Adrenal gland (tissue), 12 donors: ENCODE data around the gene PTPN22. TPM values are rescaled to one million over a fixed set of nuclear protein-coding genes. Genes with fewer than 3 reads are reported as not detected.

Experiments
- DNase-seq, 7 donors: peaks; one replicate each; pipeline ENCODE4 v3.0.0-alpha.2; 2019 to 2020
- H3K27ac ChIP-seq, 5 donors: fragments of 200-600 bp; sonication (generic) in 4 of 5; 1 replicate in 3 of 5; 2 replicates in 2 of 5; pipeline versions ENCODE4 v1.5.1 to v1.8.0; 2016 to 2020; ENCODE audit warnings: mild to moderate bottlenecking in 1 of 5
- H3K27me3 ChIP-seq: fragments of 200-600 bp; 2 replicates; pipeline ENCODE4 v1.8.0; 2021
- H3K36me3 ChIP-seq, 2 donors: fragments of 200-600 bp; replicated peaks in 1 of 2; 1 replicate in 1 of 2; 2 replicates in 1 of 2; pipeline versions ENCODE4 v1.5.1 to v1.8.0; 2018 to 2022
- H3K4me1 ChIP-seq, 2 donors: fragments of 200-600 bp; replicated peaks in 1 of 2; 1 replicate in 1 of 2; 2 replicates in 1 of 2; pipeline versions ENCODE4 v1.5.1 to v1.8.0; 2018 to 2021
- H3K4me3 ChIP-seq, 4 donors: fragments of 200-600 bp; sonication (generic) in 3 of 4; one replicate each; pipeline ENCODE4 v1.5.1; 2016 to 2018
- H3K9me3 ChIP-seq, 3 donors: fragments of 200-600 bp; sonication (generic) in 1 of 3; replicated peaks in 1 of 3; 1 replicate in 2 of 3; 2 replicates in 1 of 3; pipeline versions ENCODE4 v1.5.1 to v1.8.0; 2016 to 2021
- CTCF ChIP-seq, 6 experiments: fragments of 450-650 bp in 4 of 6; fragments of 200-600 bp in 2 of 6; sonication (generic) in 1 of 6; IDR thresholded peaks; 1 replicate in 5 of 6; 2 replicates in 1 of 6; pipeline versions ENCODE4 v1.5.1 to v1.8.0; 2016 to 2021; ENCODE audit warnings: antibody characterized with exemption in 6 of 6, mild to moderate bottlenecking in 2 of 6, moderate library complexity in 1 of 6
- POLR2A ChIP-seq, 2 donors: fragments of 450-650 bp; IDR thresholded peaks; one replicate each; pipeline ENCODE4 v1.6.1; 2017; ENCODE audit warnings: antibody characterized with exemption in 2 of 2, mild to moderate bottlenecking in 2 of 2, moderate library complexity in 1 of 2
- WGBS, 4 donors: extraction: QIAGEN DNeasy Blood & Tissue Kit in 2 of 4; methylation state at CpG; one replicate each; pipeline versions ENCODE4 v1.1.5 to v1.1.7; 2013 to 2017; 5-methylcytosine and 5-hydroxymethylcytosine counted together
- intact Hi-C, 2 donors: fragments of 100-400 bp; cut with DNase I; formaldehyde crosslinking; loops; one replicate each; pipeline versions ENCODE4 v1.14.1 to v1.15.0; 2022 to 2023
- polyA plus RNA-seq, 3 donors: library from polyadenylated mRNA; stranded (reverse); fragments of 200-250 nt in 2 of 3; fragments of 350-450 nt in 1 of 3; fragmentation: Illumina TruSeq in 1 of 3; extraction: RNeasy Lipid Tissue Mini Kit (QIAGEN cat#74804) in 1 of 3; gene quantifications; one replicate each; pipeline ENCODE4 v1.2.3, GENCODE V29; 2013 to 2014
- total RNA-seq, 9 donors: library from RNA; depleted of rRNA in 4 of 9; stranded (reverse); fragments of >200 nt in 4 of 9; fragments of 120-200 nt in 1 of 9; fragmentation: NEBNext Ultra II Directional in 1 of 9; extraction: Animal tissue kit (Norgen Biotek cat#: 25700) in 1 of 9; gene quantifications; one replicate each; pipeline versions ENCODE4 v1.1.0 to v1.2.4, GENCODE V29; 2013 to 2023
- donor health status: healthy with polysubstance abuse.
- donor health status: Bipolar disorder and iron deficiency.
- donor health status: DM: yes; HTN: yes; CAD: no.
- donor health status: DM: no; HTN: no; CAD: no.
- donor health status: DM: no; HTN: no; CAD: no.
- donor health status: DM: yes; HTN: yes; CAD: no.

PTPN22 gene
- total and polyA plus RNA-seq, 12 donors = 0.28 to 6.2 (median 2.7) TPM

- H3K4me1 ChIP-seq = no peaks in the 10 kb centered on the region
- no peaks in the 10 kb centered on the region for H3K36me3 ChIP-seq
- no peaks in the 10 kb centered on the region for H3K9me3 ChIP-seq
- no peaks in the 10 kb centered on the region for H3K27me3 ChIP-seq
- no peak overlapping the region for H3K27ac ChIP-seq
- WGBS, 4 donors = 89 to 97% (median 89%) methylated on average over 2 of the region's 2 CpGs
- TF ChIP-seq POLR2A (IDR thresholded peaks at IDR 0.05) (no peak), CTCF (IDR thresholded peaks at IDR 0.05) (no peak)
- H3K4me3 ChIP-seq = no peak overlapping the region
- no peak for DNase-seq
- intact Hi-C loops = no loop called here
Observed at GRCh38 chr1:113875714-113876113, 4.2 kb upstream of the PTPN22 start.

DNA sequence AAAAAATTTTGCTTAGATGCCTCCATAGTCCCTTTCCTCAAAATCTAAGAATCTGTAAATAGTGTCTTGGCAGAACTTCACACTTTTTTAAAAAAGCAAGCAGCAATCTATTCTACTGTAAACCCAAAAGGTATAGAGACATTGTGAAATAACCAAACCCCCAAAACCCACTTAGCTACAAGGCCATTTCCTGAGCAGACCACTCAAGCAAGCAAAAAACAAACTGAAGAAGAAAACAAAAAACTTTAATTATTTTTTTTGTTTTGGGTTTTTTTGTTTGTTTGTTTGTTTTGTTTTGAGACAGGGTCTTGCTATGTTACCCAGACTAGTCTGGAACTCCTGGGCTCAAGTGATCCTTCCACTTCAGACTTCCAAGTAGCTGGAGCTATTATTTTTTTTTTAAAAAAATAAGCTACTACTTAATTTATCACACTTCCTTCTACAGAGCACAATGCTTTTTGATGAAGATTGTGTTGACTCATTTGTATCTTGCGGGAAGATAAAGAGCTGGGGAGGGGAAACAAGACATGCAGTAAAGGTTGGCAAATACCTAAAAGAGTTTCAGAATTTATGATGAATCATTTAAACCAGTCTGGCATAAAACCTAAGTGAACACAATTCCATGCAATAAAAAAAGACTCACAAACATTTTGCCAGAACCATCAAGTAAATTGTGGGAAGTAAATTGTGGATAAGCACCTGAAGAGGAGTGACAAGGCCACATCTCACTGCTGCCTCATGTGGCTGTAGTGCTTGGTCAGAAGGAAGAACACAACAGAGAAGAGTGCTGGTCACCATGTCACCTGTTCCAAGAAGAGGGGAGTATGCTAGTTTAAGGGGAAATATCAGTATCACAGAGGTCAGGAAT, 2.7 kb upstream of the PTPN22 start:
- TF ChIP-seq CTCF (IDR thresholded peaks at IDR 0.05) (no peak), POLR2A (IDR thresholded peaks at IDR 0.05) (no peak)
- Histone ChIP-seq H3K27me3 (no peaks in the 10 kb centered on the region), H3K27ac (no peak overlapping the region), H3K4me1 (no peaks in the 10 kb centered on the region), H3K9me3 (no peaks in the 10 kb centered on the region), H3K4me3 (no peak overlapping the region), H3K36me3 (no peaks in the 10 kb centered on the region)
- intact Hi-C loops = no loop called here
- 35 to 59% (median 52%) methylated on average over 1 of the region's 1 CpG for WGBS, 4 donors
- DNase-seq = no peak

DNA sequence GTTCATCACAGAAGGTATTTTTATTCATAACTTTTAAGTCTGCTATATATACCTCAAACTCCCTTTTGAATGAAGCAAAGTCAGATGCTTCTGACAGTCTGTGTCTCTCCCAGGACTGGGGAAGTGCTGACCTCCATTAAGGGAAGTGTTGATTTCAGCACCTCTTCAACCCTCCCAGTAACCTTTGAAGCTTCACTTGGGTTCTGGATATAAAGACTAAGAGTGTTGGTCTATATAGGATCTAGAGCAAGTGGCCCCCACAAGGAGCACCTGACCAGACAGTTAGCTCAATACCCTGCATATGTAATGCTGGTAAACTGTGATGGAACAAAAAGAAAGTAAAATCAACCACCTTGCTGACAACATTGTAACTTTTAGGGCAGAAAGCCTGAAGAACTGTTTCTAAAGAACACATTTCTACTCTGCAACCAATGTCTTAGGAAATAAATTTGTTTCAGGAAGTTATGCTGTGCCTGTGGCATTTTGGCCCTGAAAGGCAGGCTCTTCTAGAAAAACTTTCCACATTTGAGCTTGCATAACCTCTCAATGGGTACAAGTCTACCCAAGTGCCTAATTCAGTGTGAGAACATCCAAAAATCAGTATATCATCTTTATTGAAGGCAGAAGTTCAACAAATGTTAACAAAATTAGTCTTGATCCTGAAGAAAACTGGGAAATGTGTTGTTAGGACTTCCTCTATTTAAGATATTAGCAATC, 865 bp upstream of the PTPN22 start:
- no peaks in the 10 kb centered on the region for H3K27me3 ChIP-seq
- no peak overlapping the region for H3K4me3 ChIP-seq
- H3K9me3 ChIP-seq = no peaks in the 10 kb centered on the region
- H3K27ac ChIP-seq = peak overlapping the region in 2 of 5 donors; percentile 58 to 86
- TF ChIP-seq CTCF (IDR thresholded peaks at IDR 0.05) = no peak
- no peak for TF ChIP-seq POLR2A (IDR thresholded peaks at IDR 0.05)
- no peaks in the 10 kb centered on the region for H3K4me1 ChIP-seq
- peak in 2 of 7 donors; percentile 7 to 18 for DNase-seq
- no peaks in the 10 kb centered on the region for H3K36me3 ChIP-seq
- intact Hi-C loops = no loop called here

- whole genome bisulfite sequencing, 4 donors = 85 to 92% (median 87%) methylated on average over 3 of the region's 3 CpGs
Observed at GRCh38 chr1:113870778-113871177, 734 bp downstream of the PTPN22 start.

More at GRCh38 chr1:113870778-113871177, 734 bp downstream of the PTPN22 start:
- no peaks in the 10 kb centered on the region for H3K4me1 ChIP-seq
- intact Hi-C loops = no loop called here
- H3K27me3 ChIP-seq = no peaks in the 10 kb centered on the region
- no peaks in the 10 kb centered on the region for H3K36me3 ChIP-seq
- no peak overlapping the region for H3K27ac ChIP-seq
- no peak for TF ChIP-seq CTCF (IDR thresholded peaks at IDR 0.05)
- no peak for TF ChIP-seq POLR2A (IDR thresholded peaks at IDR 0.05)
- H3K9me3 ChIP-seq = no peaks in the 10 kb centered on the region
- DNase-seq = no peak
- peak overlapping the region in 1 of 4 donors; percentile 22 for H3K4me3 ChIP-seq
